H9 (cell line): ENCODE data around the gene TUBB6. TPM values are rescaled to one million over a fixed set of nuclear protein-coding genes. Genes with fewer than 3 reads are reported as not detected.

Source experiments
- DNase-seq: peaks from one replicate; pipeline ENCODE4 v3.0.0-alpha.2; 2017
- H2AFZ ChIP-seq: one replicate; pipeline ENCODE4 v1.6.1; 2013; ENCODE audit warnings: mild to moderate bottlenecking, low read length, control low read depth, moderate library complexity
- H2AK5ac ChIP-seq: 2 replicates; pipeline ENCODE4 v1.6.1; 2013; ENCODE audit warnings: low read length, control low read depth, mixed read lengths; ENCODE audit not compliant: insufficient read length
- H2BK120ac ChIP-seq: one replicate; pipeline ENCODE4 v1.6.1; 2013; ENCODE audit warnings: low read depth, mild to moderate bottlenecking, low read length, control low read depth, inconsistent platforms; ENCODE audit not compliant: poor library complexity, severe bottlenecking
- H2BK12ac ChIP-seq: 2 replicates; pipeline ENCODE4 v1.6.1; 2013; ENCODE audit warnings: low read length, control low read depth, mixed read lengths, low read depth; ENCODE audit not compliant: insufficient read length
- H2BK15ac ChIP-seq: 2 replicates; pipeline ENCODE4 v1.6.1; 2013; ENCODE audit warnings: low read depth, low read length, control low read depth
- H2BK20ac ChIP-seq: one replicate; pipeline ENCODE4 v1.6.1; 2013; ENCODE audit warnings: low read depth, mild to moderate bottlenecking, low read length, control low read depth, inconsistent platforms; ENCODE audit not compliant: poor library complexity, severe bottlenecking
- H2BK5ac ChIP-seq: 2 replicates; pipeline ENCODE4 v1.6.1; 2013; ENCODE audit warnings: low read length, control low read depth, mixed read lengths; ENCODE audit not compliant: insufficient read length
- H3K14ac ChIP-seq: 2 replicates; pipeline ENCODE4 v1.6.1; 2013; ENCODE audit warnings: low read length, control low read depth; ENCODE audit not compliant: insufficient read depth
- H3K18ac ChIP-seq: 2 replicates; pipeline ENCODE4 v1.6.1; 2013; ENCODE audit warnings: low read depth, mild to moderate bottlenecking, mixed read lengths, low read length, control low read depth; ENCODE audit not compliant: insufficient read length
- H3K23ac ChIP-seq: 2 replicates; pipeline ENCODE4 v1.6.1; 2013; ENCODE audit warnings: low read length, control low read depth, mixed read lengths, low read depth; ENCODE audit not compliant: insufficient read length
- H3K23me2 ChIP-seq: 2 replicates; pipeline ENCODE4 v1.6.1; 2013; ENCODE audit warnings: low read depth, mild to moderate bottlenecking, mixed read lengths, low read length, control low read depth; ENCODE audit not compliant: insufficient read length, poor library complexity, severe bottlenecking
- H3K27ac ChIP-seq: 2 replicates; pipeline ENCODE4 v1.5.1; 2013; ENCODE audit warnings: low read length, control low read depth, mixed read lengths, low read depth; ENCODE audit not compliant: insufficient read length
- H3K27me3 ChIP-seq: 2 replicates; pipeline ENCODE4 v1.6.1; 2013; ENCODE audit warnings: low read length, control low read depth, inconsistent platforms; ENCODE audit not compliant: insufficient read depth
- H3K4ac ChIP-seq: 2 replicates; pipeline ENCODE4 v1.6.1; 2013; ENCODE audit warnings: low read depth, mild to moderate bottlenecking, control low read depth, inconsistent platforms, low read length, moderate library complexity
- H3K4me1 ChIP-seq: 2 replicates; pipeline ENCODE4 v1.6.1; 2013; ENCODE audit warnings: low read length, control low read depth, inconsistent platforms; ENCODE audit not compliant: insufficient read depth
- H3K4me2 ChIP-seq: 2 replicates; pipeline ENCODE4 v1.6.1; 2013; ENCODE audit warnings: low read length, control low read depth, mixed read lengths; ENCODE audit not compliant: insufficient read length, insufficient read depth
- H3K56ac ChIP-seq: 2 replicates; pipeline ENCODE4 v1.6.1; 2013; ENCODE audit warnings: low read depth, mild to moderate bottlenecking, mixed read lengths, low read length, control low read depth; ENCODE audit not compliant: insufficient read length
- H3K79me1 ChIP-seq: 2 replicates; pipeline ENCODE4 v1.6.1; 2013; ENCODE audit warnings: low read depth, mild to moderate bottlenecking, moderate library complexity, low read length, control low read depth, inconsistent platforms; ENCODE audit not compliant: insufficient read depth, poor library complexity, severe bottlenecking
- H3K79me2 ChIP-seq: 2 replicates; pipeline ENCODE4 v1.6.1; 2013; ENCODE audit warnings: low read length, control low read depth, inconsistent platforms; ENCODE audit not compliant: insufficient read depth
- H3K9ac ChIP-seq: 2 replicates; pipeline ENCODE4 v1.6.1; 2013; ENCODE audit warnings: low read length, control low read depth, mixed read lengths; ENCODE audit not compliant: insufficient read length; ENCODE audit errors: extremely low read depth
- H3K9me3 ChIP-seq: one replicate; pipeline ENCODE4 v1.6.1; 2013; ENCODE audit warnings: low read depth, low read length, inconsistent platforms; ENCODE audit not compliant: control insufficient read depth
- H3T11ph ChIP-seq: one replicate; pipeline ENCODE4 v1.6.1; 2013; ENCODE audit warnings: mild to moderate bottlenecking, low read length, control low read depth, inconsistent platforms
- H4K20me1 ChIP-seq: one replicate; pipeline ENCODE4 v1.6.1; 2013; ENCODE audit not compliant: control insufficient read depth, insufficient read length, insufficient read depth
- H4K5ac ChIP-seq: 2 replicates; pipeline ENCODE4 v1.6.1; 2013; ENCODE audit warnings: low read depth, mild to moderate bottlenecking, mixed read lengths, low read length, control low read depth; ENCODE audit not compliant: insufficient read length
- H4K8ac ChIP-seq: replicated peaks from 2 replicates; pipeline ENCODE4 v1.6.1; 2013; ENCODE audit warnings: low read length, control low read depth, mixed read lengths, low read depth; ENCODE audit not compliant: insufficient read length
- H4K91ac ChIP-seq: 2 replicates; pipeline ENCODE4 v1.6.1; 2013; ENCODE audit warnings: low read depth, mild to moderate bottlenecking, moderate library complexity, mixed read lengths, low read length, control low read depth; ENCODE audit not compliant: insufficient read length
- H3K27ac Mint-ChIP-seq, 3 experiments: 2 replicates in 2 of 3; 3 replicates in 1 of 3; pipeline ENCODE4 v1.8.0; 2020 to 2021; ENCODE audit warnings: mixed read lengths in 3 of 3, mild to moderate bottlenecking in 1 of 3, moderate library complexity in 1 of 3
- H3K27me3 Mint-ChIP-seq: 2 replicates; pipeline ENCODE4 v1.8.0; 2021; ENCODE audit warnings: low read depth, mild to moderate bottlenecking, moderate library complexity, mixed read lengths
- H3K36me3 Mint-ChIP-seq, 3 experiments: 2 replicates in 2 of 3; 3 replicates in 1 of 3; pipeline ENCODE4 v1.8.0; 2020 to 2021; ENCODE audit warnings: low read depth in 3 of 3, mixed read lengths in 3 of 3; ENCODE audit not compliant: insufficient read depth in 1 of 3
- H3K4me1 Mint-ChIP-seq, 2 experiments: 2 replicates each; pipeline ENCODE4 v1.8.0; 2020; ENCODE audit warnings: mixed read lengths in 2 of 2
- H3K4me3 Mint-ChIP-seq, 2 experiments: 2 replicates in 1 of 2; 3 replicates in 1 of 2; pipeline ENCODE4 v1.8.0; 2020 to 2021; ENCODE audit warnings: mild to moderate bottlenecking in 2 of 2, mixed read lengths in 2 of 2, moderate library complexity in 1 of 2
- H3K9me3 Mint-ChIP-seq, 2 experiments: 2 replicates in 1 of 2; 3 replicates in 1 of 2; pipeline ENCODE4 v1.8.0; 2020; ENCODE audit warnings: mild to moderate bottlenecking in 2 of 2, mixed read lengths in 2 of 2, moderate library complexity in 1 of 2
- CTCF ChIP-seq: fragments of 200-600 bp; sonication (generic); conservative IDR thresholded peaks from 3 replicates; pipeline ENCODE4 v1.8.0; 2021; ENCODE audit warnings: antibody characterized with exemption, mild to moderate bottlenecking
- WGBS: extraction: QIAGEN DNeasy Blood & Tissue Kit; methylation state at CpG from one replicate; pipeline ENCODE4 v1.1.7; 2013; ENCODE audit warnings: missing lambda C conversion rate, low lambda C conversion rate, mixed read lengths; ENCODE audit not compliant: insufficient read length; ENCODE audit errors: extremely low coverage; 5-methylcytosine and 5-hydroxymethylcytosine counted together
- total RNA-seq: library from RNA; stranded (reverse); gene quantifications from 2 replicates; pipeline ENCODE4 v1.2.1, GENCODE V29; 2021

The TUBB6 gene
- total RNA-seq, 1 experiment from 2014 or later = 134 TPM

DNA sequence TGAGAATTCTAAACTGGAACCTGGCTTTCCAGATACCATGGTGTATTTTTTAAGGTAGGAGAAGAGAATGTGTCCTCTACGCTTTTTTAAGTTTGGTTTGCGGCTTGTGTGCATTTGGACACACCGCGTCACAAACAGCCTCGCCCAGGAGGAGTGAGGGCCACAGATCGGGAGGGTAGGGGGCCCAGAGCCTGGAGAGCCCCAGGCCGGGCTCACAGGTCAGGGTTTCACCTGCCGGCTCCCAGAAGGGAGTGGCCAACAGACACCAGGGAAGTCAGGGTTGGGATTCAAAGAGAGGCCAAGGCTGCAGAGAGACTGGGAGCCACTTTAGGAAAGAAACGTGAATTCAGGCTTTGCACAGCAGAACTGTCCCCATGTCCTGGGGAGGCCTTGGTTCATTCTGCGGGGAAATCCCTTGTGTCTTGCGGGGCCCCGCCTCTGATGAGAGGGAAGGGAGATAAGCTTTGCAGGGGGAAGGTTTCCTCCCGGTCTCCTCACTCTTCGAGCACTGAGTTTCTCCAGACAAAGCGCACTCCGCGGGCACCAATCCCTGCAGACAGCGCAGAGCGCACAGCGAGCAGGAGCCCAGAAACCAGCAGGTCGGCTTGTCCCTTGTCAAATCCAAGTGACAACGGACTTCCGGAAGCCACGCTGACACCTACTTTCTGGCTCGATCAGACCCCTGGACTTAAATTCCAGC is 2.0 kb upstream of the TUBB6 start:
- no peak overlapping the region for H2BK20ac ChIP-seq
- peak overlapping the region; percentile 60 for H3K4me2 ChIP-seq
- H2AFZ ChIP-seq = no peak overlapping the region
- Mint-ChIP-seq H3K9me3 (peaks cover 0 to 4% of the 10 kb centered on the region in 2 experiments; a peak in 4 of 5 replicates), H3K27me3 (peaks cover 32% of the 10 kb centered on the region), H3K36me3 (peaks cover 14 to 17% (median 16%) of the 10 kb centered on the region in 3 experiments), H3K4me1 (peaks cover 25 to 31% of the 10 kb centered on the region in 2 experiments), H3K27ac (no peak overlapping the region), H3K4me3 (peak overlapping the region; percentile 81 to 89)
- H3K4ac ChIP-seq = no peak overlapping the region
- H4K91ac ChIP-seq = no peak overlapping the region
- no peak overlapping the region for H4K5ac ChIP-seq
- no peaks in the 10 kb centered on the region for H4K20me1 ChIP-seq
- H3K79me1 ChIP-seq = no peaks in the 10 kb centered on the region
- H4K8ac ChIP-seq = no peak overlapping the region
- H3K56ac ChIP-seq = no peak overlapping the region
- H3K23me2 ChIP-seq = peaks cover 14% of the 10 kb centered on the region
- no peak overlapping the region for H3K18ac ChIP-seq
- H2BK15ac ChIP-seq = no peak overlapping the region; the same call in 1 of the 2 replicates
- H3K9me3 ChIP-seq = no peaks in the 10 kb centered on the region
- H2BK5ac ChIP-seq = no peak overlapping the region
- no peak for TF ChIP-seq CTCF
- H3K14ac ChIP-seq = no peak overlapping the region
- H3K23ac ChIP-seq = no peak overlapping the region
- H2AK5ac ChIP-seq = no peak overlapping the region
- WGBS = no CpG with 5 or more reads among the region's 25 CpGs
- peaks cover 7% of the 10 kb centered on the region; the same call in 1 of the 2 replicates for H3K27me3 ChIP-seq
- no peak overlapping the region for H3K27ac ChIP-seq
- peaks cover 2% of the 10 kb centered on the region; the same call in 1 of the 2 replicates for H3K79me2 ChIP-seq
- no peak overlapping the region for H3K9ac ChIP-seq
- peaks cover 4% of the 10 kb centered on the region; the same call in 1 of the 2 replicates for H3K4me1 ChIP-seq
- DNase-seq = peak; percentile 56
- no peak overlapping the region for H2BK120ac ChIP-seq
- no peak overlapping the region for H2BK12ac ChIP-seq
- no peak overlapping the region for H3T11ph ChIP-seq
